ENCODE data around the gene GSC2.
"Not testable (repeated sequence)": the region's sequence is repeated elsewhere in the genome, so short reads cannot be mapped to it uniquely, and the experiment has no call there.

Gene GSC2

GRCh38 chr22:19167106-19167869, 17.2 kb upstream of the GSC2 start:
- TF ChIP-seq, protein P1, sequence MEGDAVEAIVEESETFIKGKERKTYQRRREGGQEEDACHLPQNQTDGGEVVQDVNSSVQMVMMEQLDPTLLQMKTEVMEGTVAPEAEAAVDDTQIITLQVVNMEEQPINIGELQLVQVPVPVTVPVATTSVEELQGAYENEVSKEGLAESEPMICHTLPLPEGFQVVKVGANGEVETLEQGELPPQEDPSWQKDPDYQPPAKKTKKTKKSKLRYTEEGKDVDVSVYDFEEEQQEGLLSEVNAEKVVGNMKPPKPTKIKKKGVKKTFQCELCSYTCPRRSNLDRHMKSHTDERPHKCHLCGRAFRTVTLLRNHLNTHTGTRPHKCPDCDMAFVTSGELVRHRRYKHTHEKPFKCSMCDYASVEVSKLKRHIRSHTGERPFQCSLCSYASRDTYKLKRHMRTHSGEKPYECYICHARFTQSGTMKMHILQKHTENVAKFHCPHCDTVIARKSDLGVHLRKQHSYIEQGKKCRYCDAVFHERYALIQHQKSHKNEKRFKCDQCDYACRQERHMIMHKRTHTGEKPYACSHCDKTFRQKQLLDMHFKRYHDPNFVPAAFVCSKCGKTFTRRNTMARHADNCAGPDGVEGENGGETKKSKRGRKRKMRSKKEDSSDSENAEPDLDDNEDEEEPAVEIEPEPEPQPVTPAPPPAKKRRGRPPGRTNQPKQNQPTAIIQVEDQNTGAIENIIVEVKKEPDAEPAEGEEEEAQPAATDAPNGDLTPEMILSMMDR (IDR thresholded peaks at IDR 0.05; ENCODE audit: low read depth, low read length), result no peak
- no peak overlapping the region for H3K4me3 ChIP-seq (replicated peaks in 1 of 2; ENCODE audit: low read depth in 2 of 2, low read length in 2 of 2)
- no peak for DNase-seq (ENCODE audit: low read depth in 2 of 2)

DNA sequence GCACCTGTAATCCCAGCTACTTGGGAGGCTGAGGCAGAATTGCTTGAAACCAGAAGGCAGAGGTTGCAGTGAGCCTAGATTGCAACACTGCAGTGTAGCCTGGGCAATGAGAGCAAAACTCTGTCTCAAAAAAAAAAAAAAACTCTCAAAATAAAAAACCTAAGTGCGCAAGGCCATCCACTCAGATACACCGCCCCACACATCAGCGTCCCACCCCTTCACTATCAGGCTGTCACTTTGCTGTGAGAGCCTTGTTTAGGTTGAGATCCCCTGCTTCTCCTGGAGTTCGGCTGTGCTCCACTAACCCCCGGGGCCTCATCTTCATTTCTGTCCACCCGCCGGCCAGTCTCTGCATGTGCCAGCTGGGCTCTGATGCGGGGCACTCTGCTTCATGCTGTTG, 16.3 kb upstream of the GSC2 start:
- DNase-seq (ENCODE audit: low read depth in 2 of 2), result no peak
- TF ChIP-seq, protein P1 (IDR thresholded peaks at IDR 0.05; ENCODE audit: low read depth, low read length), result no peak
- H3K4me3 ChIP-seq (replicated peaks in 1 of 2; ENCODE audit: low read depth in 2 of 2, low read length in 2 of 2), result no peak overlapping the region

DNA sequence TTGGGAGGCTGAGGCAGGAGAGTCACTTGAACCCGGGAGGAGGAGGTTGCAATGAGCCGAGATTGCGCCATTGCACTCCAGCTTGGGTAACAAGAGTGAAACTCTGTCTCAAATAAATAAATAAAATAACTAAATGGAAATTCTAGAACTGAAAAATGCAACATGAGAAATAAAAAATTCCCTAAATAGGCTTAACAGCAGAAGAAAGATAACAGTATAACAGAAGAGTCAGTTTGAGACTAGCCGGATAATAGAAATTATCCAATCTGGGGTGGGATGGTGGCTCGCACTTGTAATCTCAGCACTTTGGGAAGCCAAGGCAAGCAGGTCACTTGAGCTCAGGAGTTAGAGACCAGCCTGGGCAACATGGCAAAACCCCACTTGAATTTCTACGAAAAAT, 14.3 kb upstream of the GSC2 start:
- TF ChIP-seq, protein P1 (IDR thresholded peaks at IDR 0.05; ENCODE audit: low read depth, low read length), result no peak
- H3K4me3 ChIP-seq (replicated peaks in 1 of 2; ENCODE audit: low read depth in 2 of 2, low read length in 2 of 2), result no peak overlapping the region
- DNase-seq (ENCODE audit: low read depth in 2 of 2), result no peak

DNA sequence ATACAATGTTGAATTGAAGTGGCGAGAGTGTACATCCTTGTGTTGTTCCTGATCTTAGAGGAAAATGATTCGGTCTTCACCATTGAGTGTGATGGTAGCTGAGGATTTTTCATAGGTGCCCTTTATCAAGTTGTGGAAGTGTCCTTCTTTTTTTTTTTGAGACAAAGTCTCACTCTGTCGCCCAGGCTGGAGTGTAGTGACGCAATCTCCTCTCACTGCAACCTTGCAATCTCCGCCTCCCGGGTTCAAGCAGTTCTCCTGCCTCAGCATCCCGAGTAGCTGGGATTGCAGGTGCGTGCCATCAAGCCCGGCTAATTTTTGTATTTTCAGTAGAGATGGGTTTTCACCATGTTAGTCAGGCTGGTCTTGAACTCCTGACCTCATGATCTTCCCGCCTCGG, 8.6 kb upstream of the GSC2 start:
- H3K4me3 ChIP-seq (replicated peaks in 1 of 2; ENCODE audit: low read depth in 2 of 2, low read length in 2 of 2), result not testable (repeated sequence)

DNA sequence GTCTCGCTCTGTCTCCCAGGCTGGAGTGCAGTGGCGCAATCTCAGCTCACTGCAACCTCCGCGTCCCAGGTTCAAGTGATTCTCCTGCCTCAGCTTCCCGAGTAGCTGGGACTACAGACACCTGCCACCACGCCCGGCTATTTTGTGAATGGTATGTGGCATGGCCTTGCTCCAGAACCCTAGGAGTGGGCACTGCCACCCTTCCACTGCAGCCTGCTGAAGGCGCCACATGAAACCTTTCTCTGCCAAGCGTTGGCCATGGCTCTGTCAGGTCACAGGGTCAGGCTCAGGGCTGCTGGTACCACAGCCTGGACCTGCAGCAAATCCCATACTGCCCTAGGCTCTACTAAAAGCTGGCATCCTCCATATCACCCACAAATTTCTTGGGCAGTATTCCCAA, 6.0 kb upstream of the GSC2 start:
- not testable (repeated sequence) for H3K4me3 ChIP-seq (replicated peaks in 1 of 2; ENCODE audit: low read depth in 2 of 2, low read length in 2 of 2); DNase-seq (ENCODE audit: low read depth in 2 of 2)

More for the DNA sequence above, 8.6 kb upstream of the GSC2 start:
- not testable (repeated sequence) for DNase-seq (ENCODE audit: low read depth in 2 of 2)

- TF ChIP-seq, protein P1 (IDR thresholded peaks at IDR 0.05; ENCODE audit: low read depth, low read length), result no peak
- no peak for DNase-seq (ENCODE audit: low read depth in 2 of 2)
- H3K4me3 ChIP-seq (replicated peaks in 1 of 2; ENCODE audit: low read depth in 2 of 2, low read length in 2 of 2), result no peak overlapping the region
These were observed 3.1 kb upstream of the GSC2 start for GRCh38 chr22:19152942-19153883.

DNA sequence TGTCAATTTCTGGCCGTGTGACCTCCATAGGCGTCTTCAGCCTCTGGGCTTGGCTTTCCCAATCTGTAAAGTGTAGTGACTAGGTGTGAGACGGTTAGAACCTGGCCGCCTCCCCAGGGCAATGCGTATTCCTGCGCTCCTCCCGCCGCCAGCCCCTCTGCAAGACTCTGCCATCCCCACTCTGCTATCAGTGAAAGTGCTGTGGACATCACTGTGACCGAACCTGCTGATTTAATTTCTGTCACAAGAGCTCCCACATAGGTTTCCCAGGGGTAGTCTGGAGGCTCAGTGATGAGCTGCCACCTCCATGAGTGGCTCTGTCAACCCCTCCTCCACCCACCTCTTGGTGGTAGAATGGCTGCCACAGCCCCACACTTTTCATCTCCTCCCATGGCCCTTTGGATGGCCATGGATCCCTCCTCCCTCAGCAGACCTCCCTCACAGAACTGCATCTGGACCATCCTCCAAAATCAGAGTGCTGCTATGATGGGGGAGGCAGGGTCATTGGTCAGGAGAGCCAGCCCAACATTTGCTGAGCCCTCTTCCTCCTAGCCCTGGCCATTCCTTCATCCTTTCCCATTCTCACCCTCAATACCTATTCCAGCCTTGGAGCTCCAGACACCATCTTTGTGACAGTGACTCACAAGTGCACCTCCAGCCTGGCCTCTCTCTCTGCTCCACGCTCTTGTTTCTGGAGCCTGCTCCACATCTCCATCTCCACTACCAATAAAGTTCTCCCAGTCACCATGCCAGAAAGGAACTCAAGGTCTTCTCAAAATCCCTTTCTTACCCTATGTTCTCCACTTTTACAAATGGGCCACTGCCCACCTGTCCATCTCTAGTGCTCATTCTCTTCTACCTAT, 1.5 kb upstream of the GSC2 start:
- no peak overlapping the region for H3K4me3 ChIP-seq (replicated peaks in 1 of 2; ENCODE audit: low read depth in 2 of 2, low read length in 2 of 2)
- no peak for DNase-seq (ENCODE audit: low read depth in 2 of 2)
- TF ChIP-seq, protein P1 (IDR thresholded peaks at IDR 0.05; ENCODE audit: low read depth, low read length), result no peak
